PC-9 (cell line): ENCODE results near the gene FCRL6. TPM values are rescaled to one million over a fixed set of nuclear protein-coding genes. Genes with fewer than 3 reads are reported as not detected.

Experiments used
- BruUV-seq: library from RNA; stranded (reverse); fragments of 400-500 nt; replicated peaks from 2 replicates; lab custom pipeline; 2021; lab: Mats Ljungman, UMichigan
- CTCF ChIA-PET: fragments of 300-600 bp; sonication (Branson Sonifier 250); formaldehyde crosslinking; loops from one replicate; lab custom pipeline; 2022; ENCODE audit warnings: antibody characterized with exemption; lab: Charles Lee
- POLR2A ChIA-PET: fragments of 300-600 bp; sonication (Branson Sonifier 250); formaldehyde crosslinking; loops from one replicate; lab custom pipeline; 2022; ENCODE audit warnings: antibody characterized with exemption; ENCODE audit not compliant: unreplicated experiment; lab: Charles Lee
- DNase-seq, 2 experiments: peaks; one replicate each; pipeline versions ENCODE4 v3.0.0 to v3.0.0-alpha.2; 2015 to 2022; ENCODE audit warnings: mixed read lengths in 1 of 2
- H2AFZ ChIP-seq: fragments of 200-600 bp; sonication (generic); 2 replicates; pipeline ENCODE4 v1.8.1; 2017; ENCODE audit warnings: antibody characterized with exemption
- H3F3A ChIP-seq: fragments of 200-600 bp; sonication (generic); 2 replicates; pipeline ENCODE4 v1.8.1; 2017; ENCODE audit warnings: antibody characterized with exemption, mild to moderate bottlenecking, low read depth; ENCODE audit not compliant: insufficient read depth
- H3K27ac ChIP-seq: fragments of 200-600 bp; sonication (generic); 2 replicates; pipeline ENCODE4 v1.6.1; 2016; ENCODE audit warnings: mixed run types
- H3K27me3 ChIP-seq: fragments of 200-600 bp; sonication (generic); 2 replicates; pipeline ENCODE4 v1.6.1; 2016; ENCODE audit warnings: low read depth, mixed run types; ENCODE audit not compliant: insufficient read depth
- H3K36me3 ChIP-seq: fragments of 200-600 bp; sonication (generic); 2 replicates; pipeline ENCODE4 v1.6.1; 2016; ENCODE audit warnings: low read depth, mixed run types
- H3K4me1 ChIP-seq: fragments of 200-600 bp; sonication (generic); replicated peaks from 2 replicates; pipeline ENCODE4 v1.6.1; 2016; ENCODE audit warnings: mixed run types; ENCODE audit not compliant: insufficient read depth
- H3K4me2 ChIP-seq: fragments of 200-600 bp; sonication (generic); 2 replicates; pipeline ENCODE4 v1.6.1; 2017; ENCODE audit warnings: mixed run types
- H3K4me3 ChIP-seq: fragments of 200-600 bp; sonication (generic); 2 replicates; pipeline ENCODE4 v1.6.1; 2016; ENCODE audit warnings: mixed run types
- H3K79me2 ChIP-seq: fragments of 200-600 bp; sonication (generic); 2 replicates; pipeline ENCODE4 v1.6.1; 2017; ENCODE audit warnings: low read depth, mixed run types
- H3K9me2 ChIP-seq: fragments of 200-600 bp; sonication (generic); 2 replicates; pipeline ENCODE4 v1.8.1; 2017; ENCODE audit warnings: mild to moderate bottlenecking; ENCODE audit not compliant: insufficient read depth
- H3K9me3 ChIP-seq: fragments of 200-600 bp; sonication (generic); 2 replicates; pipeline ENCODE4 v1.8.1; 2016; ENCODE audit warnings: low read depth; ENCODE audit not compliant: insufficient read depth
- H4K20me1 ChIP-seq: fragments of 200-600 bp; sonication (generic); 2 replicates; pipeline ENCODE4 v1.8.1; 2017; ENCODE audit not compliant: insufficient read depth
- EZH2 ChIP-seq: fragments of 200-600 bp; sonication (generic); IDR thresholded peaks from 2 replicates; pipeline ENCODE4 v1.8.0; 2017; ENCODE audit warnings: antibody characterized with exemption, low read depth
- intact Hi-C: fragments of 100-400 bp; cut with micrococcal nuclease; formaldehyde crosslinking; loops from one replicate; pipeline ENCODE4 v1.10.0; 2022; ENCODE audit not compliant: unreplicated experiment
- total RNA-seq: library from RNA; stranded (reverse); gene quantifications from 2 replicates; pipeline ENCODE4 v1.2.3, GENCODE V29; 2021
- TF ChIP-seq, protein P1 (sequence below): fragments of 200-600 bp; sonication (generic); conservative IDR thresholded peaks from 2 replicates; pipeline ENCODE4 v1.6.1; 2017; ENCODE audit warnings: mixed run types, antibody characterized with exemption, mild to moderate bottlenecking, moderate library complexity

Gene FCRL6
- total RNA-seq, 1 experiment from 2014 or later: not detected

DNA sequence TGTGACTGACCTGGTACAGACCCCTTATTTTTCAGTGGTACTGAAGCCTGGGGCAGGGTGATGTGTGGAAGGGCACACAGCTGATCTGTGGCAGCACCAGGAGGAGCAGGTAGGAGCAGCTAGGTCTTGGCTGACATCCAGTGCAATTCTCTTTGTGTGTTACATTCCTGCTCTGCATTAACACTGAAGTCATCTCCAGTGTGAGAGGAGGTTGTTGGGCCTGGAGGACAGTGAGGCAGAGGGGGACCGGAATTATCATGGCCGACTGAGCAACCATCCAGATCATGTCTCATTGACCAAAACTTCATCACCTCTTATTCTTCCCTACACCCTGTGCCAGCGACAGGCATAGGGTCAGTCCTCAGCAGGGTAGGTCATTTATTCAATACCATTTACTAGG is 26.0 kb downstream of the FCRL6 start:
- TF ChIP-seq, protein P1, sequence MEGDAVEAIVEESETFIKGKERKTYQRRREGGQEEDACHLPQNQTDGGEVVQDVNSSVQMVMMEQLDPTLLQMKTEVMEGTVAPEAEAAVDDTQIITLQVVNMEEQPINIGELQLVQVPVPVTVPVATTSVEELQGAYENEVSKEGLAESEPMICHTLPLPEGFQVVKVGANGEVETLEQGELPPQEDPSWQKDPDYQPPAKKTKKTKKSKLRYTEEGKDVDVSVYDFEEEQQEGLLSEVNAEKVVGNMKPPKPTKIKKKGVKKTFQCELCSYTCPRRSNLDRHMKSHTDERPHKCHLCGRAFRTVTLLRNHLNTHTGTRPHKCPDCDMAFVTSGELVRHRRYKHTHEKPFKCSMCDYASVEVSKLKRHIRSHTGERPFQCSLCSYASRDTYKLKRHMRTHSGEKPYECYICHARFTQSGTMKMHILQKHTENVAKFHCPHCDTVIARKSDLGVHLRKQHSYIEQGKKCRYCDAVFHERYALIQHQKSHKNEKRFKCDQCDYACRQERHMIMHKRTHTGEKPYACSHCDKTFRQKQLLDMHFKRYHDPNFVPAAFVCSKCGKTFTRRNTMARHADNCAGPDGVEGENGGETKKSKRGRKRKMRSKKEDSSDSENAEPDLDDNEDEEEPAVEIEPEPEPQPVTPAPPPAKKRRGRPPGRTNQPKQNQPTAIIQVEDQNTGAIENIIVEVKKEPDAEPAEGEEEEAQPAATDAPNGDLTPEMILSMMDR: no peak
- TF ChIP-seq EZH2: no peak
- intact Hi-C loops: no loop called here
- Histone ChIP-seq H3K27me3 (peaks cover 12% of the 10 kb centered on the region; the same call in 1 of the 2 replicates), H3K9me3 (no peaks in the 10 kb centered on the region), H3K27ac (no peak overlapping the region), H3K36me3 (no peaks in the 10 kb centered on the region), H3K4me1 (no peaks in the 10 kb centered on the region), H2AFZ (no peak overlapping the region), H4K20me1 (no peaks in the 10 kb centered on the region), H3K4me3 (no peak overlapping the region), H3K9me2 (no peaks in the 10 kb centered on the region), H3K4me2 (no peak overlapping the region), H3F3A (no peaks in the 10 kb centered on the region), H3K79me2 (no peaks in the 10 kb centered on the region)
- POLR2A ChIA-PET: no interaction called here
- BruUV-seq: no TSS peak
- CTCF ChIA-PET: no interaction called here
- DNase-seq: no peak

DNA sequence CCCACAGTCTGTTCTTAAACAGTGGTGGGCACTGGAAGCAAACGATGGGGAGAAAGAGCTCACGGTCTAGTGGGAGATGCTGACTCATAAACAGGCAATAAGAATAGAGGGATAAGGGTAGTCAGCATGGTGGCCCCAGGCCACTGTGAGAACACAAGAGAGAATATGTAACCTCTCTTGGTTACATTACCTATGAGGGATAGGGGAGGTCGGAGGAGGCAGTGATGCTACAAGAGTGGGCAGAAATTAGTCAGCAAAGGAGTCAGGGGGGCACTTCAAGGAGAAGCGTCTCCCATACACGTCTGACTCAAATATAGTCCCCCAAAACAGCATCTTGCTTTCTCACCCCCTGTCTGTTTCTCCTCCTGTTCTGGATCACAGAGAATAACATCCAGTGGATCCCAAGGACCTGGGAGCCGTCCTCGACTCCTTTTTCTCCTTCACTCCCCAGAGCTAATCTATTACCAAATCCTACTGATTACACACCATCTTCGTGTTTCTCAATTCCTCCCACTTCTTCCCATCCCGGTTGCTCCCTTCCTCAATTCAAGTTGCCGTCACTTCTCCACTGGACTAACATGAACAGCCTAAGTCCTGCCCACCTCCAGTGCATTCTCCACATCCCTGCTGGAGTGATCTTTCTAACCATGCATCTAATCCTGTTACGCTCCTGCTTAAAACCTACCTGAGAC is 26.6 kb downstream of the FCRL6 start:
- Histone ChIP-seq H3K36me3 (no peaks in the 10 kb centered on the region), H3K9me3 (no peaks in the 10 kb centered on the region), H3K4me2 (no peak overlapping the region), H3K9me2 (no peaks in the 10 kb centered on the region), H3K79me2 (no peaks in the 10 kb centered on the region), H4K20me1 (no peaks in the 10 kb centered on the region), H3K4me1 (no peaks in the 10 kb centered on the region), H3F3A (no peaks in the 10 kb centered on the region), H3K27me3 (peaks cover 8% of the 10 kb centered on the region; the same call in 1 of the 2 replicates), H3K4me3 (no peak overlapping the region), H2AFZ (no peak overlapping the region), H3K27ac (no peak overlapping the region)
- BruUV-seq: no TSS peak
- no peak for DNase-seq
- no peak for TF ChIP-seq EZH2
- TF ChIP-seq, protein P1: no peak
- intact Hi-C loops: no loop called here
- CTCF ChIA-PET: no interaction called here
- POLR2A ChIA-PET: no interaction called here

DNA sequence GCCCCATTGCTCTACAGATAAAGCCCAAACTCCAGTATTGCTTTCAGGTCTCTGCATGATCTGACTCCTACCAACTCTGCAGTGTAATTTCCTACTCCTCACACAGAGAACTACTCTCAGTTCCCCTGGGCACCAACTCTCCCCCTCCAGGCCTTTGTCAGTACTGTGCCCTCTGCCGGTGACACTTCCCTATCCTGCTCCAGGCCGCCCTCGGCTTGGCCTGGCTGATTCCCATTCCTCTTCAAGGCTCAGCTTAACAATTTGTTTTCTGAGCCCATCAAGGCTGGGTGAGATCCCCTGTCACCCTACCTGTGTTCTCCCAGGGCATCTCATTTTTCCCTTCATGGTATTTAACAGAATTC is 27.1 kb downstream of the FCRL6 start:
- Histone ChIP-seq H3K79me2 (no peaks in the 10 kb centered on the region), H3K27ac (no peak overlapping the region), H3K4me3 (no peak overlapping the region), H3K27me3 (peaks cover 3% of the 10 kb centered on the region; the same call in 1 of the 2 replicates), H2AFZ (no peak overlapping the region), H3K9me2 (no peaks in the 10 kb centered on the region), H4K20me1 (no peaks in the 10 kb centered on the region), H3K36me3 (no peaks in the 10 kb centered on the region), H3F3A (no peaks in the 10 kb centered on the region), H3K9me3 (no peaks in the 10 kb centered on the region), H3K4me1 (no peaks in the 10 kb centered on the region), H3K4me2 (no peak overlapping the region)
- intact Hi-C loops: no loop called here
- ChIA-PET CTCF (no interaction called here), POLR2A (no interaction called here)
- no TSS peak for BruUV-seq
- no peak for TF ChIP-seq EZH2
- TF ChIP-seq, protein P1: no peak; the same call in 1 of the 2 replicates
- no peak for DNase-seq
